Measurements from ENCODE around the gene NFATC1.

The NFATC1 gene

DNA sequence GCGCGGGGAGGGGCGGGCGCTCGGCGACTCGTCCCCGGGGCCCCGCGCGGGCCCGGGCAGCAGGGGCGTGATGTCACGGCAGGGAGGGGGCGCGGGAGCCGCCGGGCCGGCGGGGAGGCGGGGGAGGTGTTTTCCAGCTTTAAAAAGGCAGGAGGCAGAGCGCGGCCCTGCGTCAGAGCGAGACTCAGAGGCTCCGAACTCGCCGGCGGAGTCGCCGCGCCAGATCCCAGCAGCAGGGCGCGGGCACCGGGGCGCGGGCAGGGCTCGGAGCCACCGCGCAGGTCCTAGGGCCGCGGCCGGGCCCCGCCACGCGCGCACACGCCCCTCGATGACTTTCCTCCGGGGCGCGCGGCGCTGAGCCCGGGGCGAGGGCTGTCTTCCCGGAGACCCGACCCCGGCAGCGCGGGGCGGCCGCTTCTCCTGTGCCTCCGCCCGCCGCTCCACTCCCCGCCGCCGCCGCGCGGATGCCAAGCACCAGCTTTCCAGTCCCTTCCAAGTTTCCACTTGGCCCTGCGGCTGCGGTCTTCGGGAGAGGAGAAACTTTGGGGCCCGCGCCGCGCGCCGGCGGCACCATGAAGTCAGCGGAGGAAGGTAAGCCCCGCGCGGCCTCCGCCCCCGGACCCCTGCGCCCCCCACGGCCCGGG is at the start of gene NFATC1:
Gene NFATC1, plus strand, starts transcription at position 170 of the 644 bp plus-strand sequence. Its CDS starts 295 bp downstream, at position 465.
- peak; percentile 64 for DNase-seq

DNA sequence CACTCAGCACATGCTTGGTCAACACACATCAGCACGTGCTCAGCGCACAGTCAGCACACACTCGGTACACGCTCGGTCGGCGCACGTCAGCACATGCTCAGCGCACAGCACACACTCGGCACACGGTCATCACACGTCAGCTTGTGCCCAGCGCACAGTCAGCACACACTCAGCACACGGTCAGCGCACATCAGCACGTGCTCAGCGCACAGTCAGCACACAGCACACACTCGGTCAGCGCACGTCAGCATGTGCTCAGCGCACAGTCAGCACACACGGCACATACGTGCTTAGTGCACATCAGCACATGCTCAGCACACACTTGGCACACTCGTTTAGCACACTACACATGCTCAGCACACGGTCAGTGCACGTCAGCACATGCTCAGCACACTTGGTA is 49.7 kb upstream of the NFATC1 start:
- no peak for DNase-seq

DNA sequence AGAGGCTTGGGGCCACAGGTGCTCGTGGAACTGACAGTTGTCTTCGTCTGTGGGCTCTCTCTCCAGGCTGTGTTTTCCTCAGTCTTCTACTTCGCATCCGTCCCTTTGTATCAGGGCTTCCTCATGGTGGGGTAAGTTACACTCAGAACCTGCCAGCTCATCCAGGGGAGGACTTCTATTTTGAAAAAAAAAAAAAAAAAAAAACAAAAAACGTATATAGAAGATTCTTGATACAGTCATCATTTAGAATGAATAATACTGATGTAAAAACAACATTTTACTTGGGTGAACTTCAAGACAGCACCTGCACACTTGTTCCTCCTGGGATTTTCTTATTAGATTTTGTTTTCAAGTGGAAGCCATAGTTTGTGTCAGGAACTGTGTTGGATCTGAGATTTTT is 47.7 kb upstream of the NFATC1 start:
- DNase-seq: no peak

DNA sequence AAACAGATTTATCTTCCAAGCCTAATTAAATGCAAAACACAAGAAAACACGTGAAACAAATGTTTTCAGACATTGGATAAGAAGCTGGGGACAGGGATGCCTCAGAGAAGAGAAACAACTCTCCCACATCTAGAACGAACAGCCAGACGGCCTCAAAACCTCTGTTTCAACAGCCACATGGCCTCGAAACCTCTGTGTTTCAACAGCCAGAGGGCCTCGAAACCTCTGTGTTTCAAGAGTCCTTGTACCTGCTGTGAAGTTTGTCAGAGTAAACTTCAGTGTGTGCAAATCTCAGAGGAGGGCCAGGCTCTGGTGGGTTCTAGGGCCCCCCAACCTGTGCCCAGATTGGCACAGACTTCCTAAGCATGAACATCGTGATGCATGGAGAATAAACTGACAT is 43.3 kb upstream of the NFATC1 start:
- DNase-seq: no peak

DNA sequence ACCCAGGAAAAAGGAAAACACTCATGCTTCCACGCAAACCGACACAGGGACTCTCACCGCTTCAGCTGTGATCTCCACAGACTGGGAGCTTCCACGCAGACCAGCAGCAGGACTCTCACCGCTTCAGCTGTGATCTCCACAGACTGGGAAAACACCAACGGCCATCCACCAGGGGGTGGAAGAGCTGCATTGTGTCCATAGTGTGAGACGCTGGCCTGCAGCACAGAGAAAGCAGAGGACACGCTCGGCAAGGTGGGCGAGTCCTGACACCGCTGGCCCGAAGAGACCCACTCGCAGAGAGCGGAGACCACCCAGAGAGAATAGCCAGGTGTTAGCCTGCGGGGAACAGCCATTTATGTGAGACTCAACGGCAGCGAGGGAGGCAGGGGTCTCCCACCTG is 42.5 kb upstream of the NFATC1 start:
- DNase-seq: no peak

- DNase-seq: no peak
These were observed 41.4 kb upstream of the NFATC1 start for GRCh38 chr18:79354350-79354749.

DNA sequence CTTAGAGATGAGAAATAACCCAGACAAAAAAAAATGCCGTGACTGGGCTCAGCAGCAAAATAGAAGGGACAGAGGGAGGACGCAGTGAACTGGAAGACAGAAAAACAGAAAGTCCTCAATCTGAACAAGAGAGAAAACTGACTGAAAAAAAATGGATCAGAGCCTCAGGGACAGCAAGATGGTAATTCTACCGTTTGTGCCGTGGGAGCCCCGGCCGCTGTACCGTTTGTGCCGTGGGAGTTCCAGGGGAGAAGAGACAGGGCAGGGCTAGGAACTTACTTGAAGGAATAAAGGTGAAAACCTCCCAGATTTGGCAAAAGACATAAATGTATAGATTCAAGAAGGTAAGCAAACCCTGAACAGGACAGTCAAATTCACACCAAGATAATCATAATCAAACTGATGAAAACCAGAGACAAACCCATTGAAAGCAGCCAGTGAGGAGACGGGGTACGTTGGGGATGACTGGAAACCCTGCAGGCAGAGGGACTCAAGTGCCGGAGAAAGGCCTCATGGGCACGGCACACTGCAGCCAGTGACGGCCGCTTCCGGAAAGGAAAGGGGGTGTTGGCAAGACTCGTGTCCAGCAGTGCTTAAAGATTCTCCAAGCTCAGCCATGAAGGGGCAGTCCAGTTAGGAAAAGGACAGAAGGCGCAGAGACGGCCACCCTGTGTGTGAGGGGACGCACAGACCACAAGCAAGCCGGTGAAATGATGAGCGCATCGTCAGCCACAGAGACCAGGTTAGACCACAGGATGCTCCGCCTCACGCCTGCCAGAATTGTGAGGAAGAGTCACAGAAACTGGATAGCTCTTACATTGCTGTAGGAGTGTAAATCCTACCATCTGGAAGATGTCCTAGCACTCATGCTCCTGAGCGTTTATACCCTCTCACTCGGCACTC is 40.0 kb upstream of the NFATC1 start:
- no peak for DNase-seq

DNA sequence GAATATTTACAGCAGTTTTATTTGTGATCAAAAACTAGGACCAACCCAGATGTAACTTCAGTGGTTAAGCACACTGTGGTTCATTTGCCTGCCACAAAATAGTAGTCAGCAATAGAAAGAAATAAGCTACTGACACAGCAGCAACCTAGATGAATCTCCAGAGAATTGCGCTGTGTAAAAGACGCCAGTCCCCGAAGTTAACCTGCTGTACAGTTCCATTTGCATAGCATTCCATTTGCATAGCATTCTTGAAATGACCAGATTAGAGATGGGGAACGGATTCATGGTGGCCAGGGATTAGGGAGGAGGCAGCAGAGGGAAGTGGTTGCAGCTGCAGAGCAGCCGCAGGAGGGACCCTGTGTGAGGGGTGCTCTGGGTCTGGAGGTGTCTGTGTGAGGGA is 39.3 kb upstream of the NFATC1 start:
- DNase-seq: no peak

DNA sequence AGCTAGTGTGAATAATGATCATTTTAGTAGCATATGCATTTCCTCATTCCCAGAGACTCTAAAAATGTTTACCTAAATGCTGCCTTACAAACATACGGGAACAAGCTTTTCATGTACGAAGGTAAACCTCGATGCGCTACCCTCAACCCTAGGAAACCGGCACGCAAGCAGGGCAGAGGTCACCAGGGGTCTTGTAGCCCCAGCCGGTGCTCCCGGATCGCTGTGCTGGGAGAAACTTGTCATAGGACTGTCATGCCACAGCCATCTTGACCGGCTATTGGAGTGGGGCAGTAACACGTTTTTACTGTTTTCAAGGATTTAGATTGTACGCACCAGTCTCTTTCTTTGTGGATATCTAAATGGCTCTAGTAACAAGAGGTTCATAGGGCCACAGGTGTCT is 34.8 kb upstream of the NFATC1 start:
- no peak for DNase-seq

GRCh38 chr18:79361766-79362522 is 33.8 kb upstream of the NFATC1 start:
- no peak for DNase-seq

GRCh38 chr18:79365701-79366100 is 30.0 kb upstream of the NFATC1 start:
- DNase-seq: no peak

- DNase-seq: no peak
These were observed 29.3 kb upstream of the NFATC1 start for GRCh38 chr18:79366177-79367094.

GRCh38 chr18:79367480-79367879 is 28.2 kb upstream of the NFATC1 start:
- DNase-seq: no peak

DNA sequence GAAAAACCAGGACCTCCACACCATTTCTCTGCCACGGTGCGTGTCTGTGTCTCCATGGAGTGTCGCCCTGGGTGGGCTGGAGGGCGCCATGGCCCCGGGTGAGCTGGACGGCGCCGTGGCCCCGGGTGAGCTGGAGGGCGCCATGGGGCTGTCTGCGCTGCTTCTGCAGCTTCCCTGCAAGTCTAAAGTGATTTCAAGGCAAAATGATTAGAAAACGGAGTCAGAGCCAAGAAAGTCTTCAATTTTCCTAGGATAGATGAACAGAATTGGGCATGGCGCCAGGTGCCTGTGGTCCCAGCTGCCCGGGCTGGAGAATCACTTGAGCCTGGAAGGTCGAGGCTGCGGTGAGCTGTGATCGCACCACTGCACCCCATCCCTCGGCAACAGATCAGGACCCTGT is 27.7 kb upstream of the NFATC1 start:
- DNase-seq: no peak

GRCh38 chr18:79368681-79369080 is 27.0 kb upstream of the NFATC1 start:
- no peak for DNase-seq

- DNase-seq: no peak
These were observed 24.1 kb upstream of the NFATC1 start for GRCh38 chr18:79371561-79372121.

GRCh38 chr18:79372461-79372860 is 23.3 kb upstream of the NFATC1 start:
- no peak for DNase-seq

- DNase-seq: no peak
These were observed 22.7 kb upstream of the NFATC1 start for GRCh38 chr18:79372991-79373390.

DNA sequence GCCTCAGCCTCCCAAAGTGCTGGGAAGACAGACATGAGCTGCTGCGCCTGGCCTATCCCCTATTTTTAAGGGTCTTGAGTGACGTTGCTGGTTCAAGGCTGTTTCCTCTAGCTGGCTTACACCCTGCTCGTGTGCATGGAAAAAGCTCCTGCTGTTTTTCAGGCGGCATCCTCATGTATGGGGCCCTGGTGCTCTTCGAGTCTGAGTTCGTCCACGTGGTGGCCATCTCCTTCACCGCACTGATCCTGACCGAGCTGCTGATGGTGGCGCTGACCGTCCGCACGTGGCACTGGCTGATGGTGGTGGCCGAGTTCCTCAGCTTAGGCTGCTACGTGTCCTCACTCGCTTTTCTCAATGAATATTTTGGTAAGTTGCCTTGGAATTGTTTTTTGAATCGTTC is 22.0 kb upstream of the NFATC1 start:
- no peak for DNase-seq

DNA sequence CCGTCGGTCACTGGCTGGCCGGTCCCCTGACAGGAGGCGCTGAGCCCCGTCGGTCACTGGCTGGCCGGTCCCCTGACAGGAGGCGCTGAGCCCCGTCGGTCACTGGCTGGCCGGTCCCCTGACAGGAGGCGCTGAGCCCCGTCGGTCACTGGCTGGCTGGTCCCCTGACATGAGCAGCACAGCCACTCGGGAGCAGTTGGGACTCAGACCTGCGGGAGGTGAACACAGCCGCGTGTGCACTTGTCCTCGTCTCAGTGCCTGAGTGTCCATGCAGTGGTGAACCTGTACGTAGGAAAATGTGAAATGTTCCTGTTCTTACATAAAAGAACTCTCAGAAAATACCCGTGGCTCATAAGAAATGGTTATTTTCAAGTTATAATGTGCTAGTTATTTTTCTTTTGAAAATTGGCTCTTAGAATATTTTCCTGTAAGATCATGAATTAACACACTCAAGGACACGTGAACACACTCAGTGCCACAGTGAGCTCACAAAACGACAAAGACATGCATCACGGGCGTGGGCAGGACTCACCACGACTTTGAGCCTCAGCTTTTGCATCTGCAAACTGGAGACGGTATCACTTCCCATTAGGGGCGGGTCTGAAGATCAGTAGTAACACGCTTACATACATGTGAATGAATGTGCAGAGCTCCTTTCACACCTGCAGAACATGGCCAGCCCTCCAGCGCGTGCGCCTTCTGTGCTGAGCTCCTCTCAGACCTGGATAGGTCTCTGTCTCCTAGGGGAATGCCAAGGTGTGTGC is 21.1 kb upstream of the NFATC1 start:
- DNase-seq: no peak

DNA sequence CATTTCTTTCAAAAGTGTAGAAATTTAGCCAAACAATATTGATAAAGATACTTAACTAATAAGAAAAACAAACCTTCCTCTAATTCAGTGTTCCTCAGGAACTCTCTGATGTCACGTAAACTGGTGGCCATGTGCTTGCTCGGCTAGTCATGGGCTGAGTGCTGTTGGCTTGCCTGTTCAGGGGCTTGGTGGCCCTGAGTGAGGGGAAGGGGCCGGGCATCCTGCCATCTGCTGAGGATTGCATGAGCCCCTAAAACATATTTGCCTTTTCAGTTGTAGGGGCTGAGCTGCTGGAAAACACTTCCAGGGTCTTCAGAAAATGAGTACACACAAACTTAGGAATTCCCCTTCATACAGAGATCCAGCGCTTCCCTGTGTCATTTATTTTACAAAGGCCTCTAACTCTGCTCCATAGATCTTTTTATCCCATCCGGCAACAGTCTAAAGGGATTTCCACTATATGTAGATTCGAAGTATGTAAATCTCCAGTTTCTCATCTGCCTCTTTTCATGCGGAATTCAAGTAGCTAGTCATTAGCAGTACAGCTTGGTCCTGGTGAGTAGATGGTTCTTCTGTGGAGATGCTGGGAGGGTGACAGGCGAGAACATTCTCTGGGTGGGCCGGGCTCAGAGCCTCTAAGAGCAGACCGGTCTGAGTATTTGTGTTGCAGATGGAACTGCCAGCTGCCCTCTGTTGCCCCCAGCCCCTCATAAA is 20.1 kb upstream of the NFATC1 start:
- no peak for DNase-seq
